ENCODE measurements around the gene FRMD8.
A peak's percentile ranks its signal among the peaks of the same experiment; 100 is the strongest.

Gene FRMD8, protein sequence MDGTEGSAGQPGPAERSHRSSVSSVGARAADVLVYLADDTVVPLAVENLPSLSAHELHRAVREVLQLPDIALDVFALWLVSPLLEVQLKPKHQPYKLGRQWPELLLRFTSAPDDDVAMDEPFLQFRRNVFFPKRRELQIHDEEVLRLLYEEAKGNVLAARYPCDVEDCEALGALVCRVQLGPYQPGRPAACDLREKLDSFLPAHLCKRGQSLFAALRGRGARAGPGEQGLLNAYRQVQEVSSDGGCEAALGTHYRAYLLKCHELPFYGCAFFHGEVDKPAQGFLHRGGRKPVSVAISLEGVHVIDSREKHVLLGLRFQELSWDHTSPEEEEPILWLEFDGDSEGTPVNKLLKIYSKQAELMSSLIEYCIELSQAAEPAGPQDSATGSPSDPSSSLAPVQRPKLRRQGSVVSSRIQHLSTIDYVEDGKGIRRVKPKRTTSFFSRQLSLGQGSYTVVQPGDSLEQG

DNA sequence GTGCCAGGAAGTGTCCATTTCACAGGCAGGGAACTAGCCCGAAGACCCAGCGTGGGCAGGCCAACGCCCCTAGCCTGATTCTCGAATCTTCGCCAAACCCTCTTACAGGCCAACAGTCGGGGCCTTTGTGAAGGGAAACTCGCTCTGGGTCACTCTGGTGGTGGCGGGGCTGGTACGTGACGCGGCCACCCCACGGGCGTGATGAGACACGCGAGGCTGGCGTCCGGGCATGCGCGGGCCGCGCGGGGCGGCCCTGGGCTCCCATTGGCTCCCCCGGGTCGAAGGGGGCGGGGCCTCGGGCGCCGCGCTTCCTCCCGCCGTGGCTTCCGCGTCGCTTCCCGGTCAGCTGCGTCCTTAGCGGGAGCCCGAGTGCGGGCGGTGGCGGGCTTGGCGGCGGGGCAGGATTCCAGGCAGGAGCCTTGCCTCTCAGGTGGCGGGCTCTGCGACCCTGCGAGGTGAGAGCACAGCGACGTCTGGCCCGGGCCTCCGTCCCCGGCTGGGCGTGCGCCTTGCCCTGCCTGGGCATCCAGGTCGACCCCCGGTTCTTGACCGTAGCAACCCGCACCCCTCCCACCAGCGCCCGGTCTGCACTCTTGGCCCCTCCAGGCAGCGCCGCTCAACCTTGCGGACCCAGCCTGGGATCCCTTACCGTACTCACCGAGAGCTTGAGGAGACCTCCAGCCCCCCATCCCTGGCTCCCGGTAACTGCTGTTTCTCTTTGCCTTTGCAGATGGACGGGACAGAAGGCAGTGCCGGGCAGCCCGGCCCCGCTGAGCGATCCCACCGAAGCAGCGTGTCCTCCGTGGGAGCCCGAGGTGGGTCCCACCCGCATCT, at the start of gene FRMD8:
TSS of gene FRMD8 (plus strand) at position 331 of the 834 bp plus-strand sequence. CDS start at position 731, 400 bp downstream.
- peak within 1 kb of the TSS; percentile 97 for H3K27ac ChIP-seq (ENCODE audit: poor library complexity, severe bottlenecking)
- H3K9me3 ChIP-seq (ENCODE audit: severe bottlenecking): no peaks in the 10 kb centered on the region
- peaks cover 19% of the 10 kb centered on the region for H3K4me1 ChIP-seq (ENCODE audit: insufficient read depth, poor library complexity, severe bottlenecking)
- H3K36me3 ChIP-seq (ENCODE audit: low read depth): peaks cover 1% of the 10 kb centered on the region
- no peaks in the 10 kb centered on the region for H3K27me3 ChIP-seq (ENCODE audit: insufficient read depth, poor library complexity, severe bottlenecking)
- peak within 1 kb of the TSS; percentile 59 for H3K4me3 ChIP-seq (ENCODE audit: severe bottlenecking)
- ATAC-seq (ENCODE audit: low read depth) (peak; percentile 31), DNase-seq (ENCODE audit: low spot score) (peak; percentile 77)
- TF ChIP-seq, protein P1, sequence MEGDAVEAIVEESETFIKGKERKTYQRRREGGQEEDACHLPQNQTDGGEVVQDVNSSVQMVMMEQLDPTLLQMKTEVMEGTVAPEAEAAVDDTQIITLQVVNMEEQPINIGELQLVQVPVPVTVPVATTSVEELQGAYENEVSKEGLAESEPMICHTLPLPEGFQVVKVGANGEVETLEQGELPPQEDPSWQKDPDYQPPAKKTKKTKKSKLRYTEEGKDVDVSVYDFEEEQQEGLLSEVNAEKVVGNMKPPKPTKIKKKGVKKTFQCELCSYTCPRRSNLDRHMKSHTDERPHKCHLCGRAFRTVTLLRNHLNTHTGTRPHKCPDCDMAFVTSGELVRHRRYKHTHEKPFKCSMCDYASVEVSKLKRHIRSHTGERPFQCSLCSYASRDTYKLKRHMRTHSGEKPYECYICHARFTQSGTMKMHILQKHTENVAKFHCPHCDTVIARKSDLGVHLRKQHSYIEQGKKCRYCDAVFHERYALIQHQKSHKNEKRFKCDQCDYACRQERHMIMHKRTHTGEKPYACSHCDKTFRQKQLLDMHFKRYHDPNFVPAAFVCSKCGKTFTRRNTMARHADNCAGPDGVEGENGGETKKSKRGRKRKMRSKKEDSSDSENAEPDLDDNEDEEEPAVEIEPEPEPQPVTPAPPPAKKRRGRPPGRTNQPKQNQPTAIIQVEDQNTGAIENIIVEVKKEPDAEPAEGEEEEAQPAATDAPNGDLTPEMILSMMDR (IDR thresholded peaks at IDR 0.05; ENCODE audit: poor library complexity, severe bottlenecking): no peak

DNA sequence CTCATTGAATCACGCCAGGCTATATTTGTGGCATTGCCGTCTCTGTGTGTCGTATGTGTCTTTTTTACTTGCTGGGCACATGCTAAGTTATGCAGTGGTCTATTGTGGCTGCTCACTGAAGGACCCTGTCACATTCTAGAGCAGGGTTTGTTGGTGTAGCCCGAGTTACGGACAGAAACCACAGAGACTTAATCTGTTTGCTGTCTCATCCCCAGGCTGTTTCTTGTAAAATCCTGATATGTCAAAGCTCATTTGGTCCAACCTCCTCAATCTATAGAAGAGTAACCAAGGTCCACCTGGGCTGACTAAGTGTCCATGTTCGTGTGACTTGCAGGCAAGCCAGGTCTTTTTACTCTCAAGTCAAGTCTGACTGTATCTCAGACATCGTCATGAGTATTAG, 47.8 kb upstream of the FRMD8 start:
- H3K27me3 ChIP-seq (ENCODE audit: insufficient read depth, poor library complexity, severe bottlenecking): no peaks in the 10 kb centered on the region
- H3K4me3 ChIP-seq (ENCODE audit: severe bottlenecking): no peak overlapping the region
- DNase-seq (ENCODE audit: low spot score) (no peak), ATAC-seq (ENCODE audit: low read depth) (no peak)
- no peaks in the 10 kb centered on the region for H3K4me1 ChIP-seq (ENCODE audit: insufficient read depth, poor library complexity, severe bottlenecking)
- H3K36me3 ChIP-seq (ENCODE audit: low read depth): peaks cover 62% of the 10 kb centered on the region
- H3K27ac ChIP-seq (ENCODE audit: poor library complexity, severe bottlenecking): no peak overlapping the region
- H3K9me3 ChIP-seq (ENCODE audit: severe bottlenecking): no peaks in the 10 kb centered on the region
- TF ChIP-seq, protein P1 (IDR thresholded peaks at IDR 0.05; ENCODE audit: poor library complexity, severe bottlenecking): no peak

DNA sequence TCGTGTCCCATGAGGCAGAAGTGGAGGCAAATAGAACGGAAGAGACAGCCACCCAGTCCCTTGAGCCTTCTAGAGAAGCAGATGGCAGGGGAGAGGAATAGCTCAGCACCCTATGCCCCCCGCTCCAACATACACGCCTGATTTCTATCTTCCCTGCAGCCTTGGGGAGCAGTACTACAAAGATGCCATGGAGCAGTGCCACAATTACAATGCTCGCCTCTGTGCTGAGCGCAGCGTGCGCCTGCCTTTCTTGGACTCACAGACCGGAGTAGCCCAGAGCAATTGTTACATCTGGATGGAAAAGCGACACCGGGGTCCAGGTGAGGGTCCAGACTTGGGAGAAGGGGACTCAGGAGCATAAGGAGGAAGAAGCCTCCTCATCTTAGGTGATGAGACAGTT, 46.2 kb upstream of the FRMD8 start:
- no peak overlapping the region for H3K27ac ChIP-seq (ENCODE audit: poor library complexity, severe bottlenecking)
- TF ChIP-seq, protein P1 (IDR thresholded peaks at IDR 0.05; ENCODE audit: poor library complexity, severe bottlenecking): no peak
- no peak overlapping the region for H3K4me3 ChIP-seq (ENCODE audit: severe bottlenecking)
- DNase-seq (ENCODE audit: low spot score) (no peak), ATAC-seq (ENCODE audit: low read depth) (no peak)
- no peaks in the 10 kb centered on the region for H3K27me3 ChIP-seq (ENCODE audit: insufficient read depth, poor library complexity, severe bottlenecking)
- H3K9me3 ChIP-seq (ENCODE audit: severe bottlenecking): no peaks in the 10 kb centered on the region
- H3K36me3 ChIP-seq (ENCODE audit: low read depth): peaks cover 77% of the 10 kb centered on the region
- no peaks in the 10 kb centered on the region for H3K4me1 ChIP-seq (ENCODE audit: insufficient read depth, poor library complexity, severe bottlenecking)

GRCh38 chr11:65341856-65342255, 44.6 kb upstream of the FRMD8 start:
- H3K4me3 ChIP-seq (ENCODE audit: severe bottlenecking): no peak overlapping the region
- DNase-seq (ENCODE audit: low spot score) (no peak), ATAC-seq (ENCODE audit: low read depth) (no peak)
- H3K36me3 ChIP-seq (ENCODE audit: low read depth): peaks cover 86% of the 10 kb centered on the region
- H3K4me1 ChIP-seq (ENCODE audit: insufficient read depth, poor library complexity, severe bottlenecking): no peaks in the 10 kb centered on the region
- H3K27ac ChIP-seq (ENCODE audit: poor library complexity, severe bottlenecking): no peak overlapping the region
- H3K27me3 ChIP-seq (ENCODE audit: insufficient read depth, poor library complexity, severe bottlenecking): no peaks in the 10 kb centered on the region
- H3K9me3 ChIP-seq (ENCODE audit: severe bottlenecking): no peaks in the 10 kb centered on the region
- TF ChIP-seq, protein P1 (IDR thresholded peaks at IDR 0.05; ENCODE audit: poor library complexity, severe bottlenecking): no peak

All from RWPE2 (cell line).